WTC11 (cell line): ENCODE measurements around the gene INO80.

Source experiments
- AFF4 ChIP-seq: sonication (generic); formaldehyde crosslinking; IDR thresholded peaks from 2 replicates; pipeline ENCODE4 v1.8.1; 2023; ENCODE audit warnings: mild to moderate bottlenecking, missing genetic modification reagents, borderline replicate concordance
- CTCF ChIP-seq: fragments of 200-600 bp; IDR thresholded peaks from 2 replicates; pipeline ENCODE4 v1.8.0; 2022; ENCODE audit warnings: antibody characterized with exemption
- NR1H2 ChIP-seq: sonication (generic); formaldehyde crosslinking; IDR thresholded peaks from 2 replicates; pipeline ENCODE4 v1.9.0; 2021; ENCODE audit warnings: mild to moderate bottlenecking, moderate library complexity, missing genetic modification reagents

GRCh38 chr15:41056810-41057209 lies 59.3 kb downstream of the INO80 start:
- TF ChIP-seq AFF4 (CRISPR knock-in tag) (no peak), CTCF (no peak), NR1H2 (CRISPR knock-in tag) (no peak)
